K562 (cell line): ENCODE measurements around the gene SPZ1. TPM values are rescaled to one million over a fixed set of nuclear protein-coding genes. Genes with fewer than 3 reads are reported as not detected.

Experiments used
- ATAC-seq: fragments of 200-7000 bp; cut with Tn5 transposase; 3 replicates; pipeline ENCODE4 v1.9.1; 2020; ENCODE audit warnings: moderate library complexity
- BruUV-seq: library from RNA; stranded (reverse); fragments of 400-500 nt; replicated peaks from 2 replicates; lab custom pipeline; 2021; lab: Mats Ljungman, UMichigan
- CTCF ChIA-PET: fragments of 300-600 bp; formaldehyde crosslinking; extraction: SDS; loops from one replicate; lab custom pipeline; 2021; ENCODE audit warnings: low intra/inter-chr PET ratio; lab: Yijun Ruan, JAX
- POLR2A ChIA-PET: fragments of 300-600, 350-650 bp; sonication (Branson Sonifier 250); formaldehyde crosslinking; extraction: SDS; loops from one replicate; lab custom pipeline; 2021; ENCODE audit warnings: antibody characterized with exemption, inconsistent platforms; lab: Yijun Ruan, JAX
- DNase-seq, 4 experiments: peaks; one replicate each; pipeline versions ENCODE4 v3.0.0 to v3.0.0-alpha.2; 2011 to 2018; ENCODE audit warnings: low spot score in 3 of 4, mixed read lengths in 3 of 4; ENCODE audit errors: extremely low read depth in 1 of 4
- FAIRE-seq: peaks from 2 replicates; lab custom pipeline; 2011; peaks lifted over from hg19 to GRCh38; lab: Jason Lieb, UNC
- H2AFZ ChIP-seq: 2 replicates; pipeline ENCODE4 v1.6.0; 2011; ENCODE audit warnings: low read depth, low read length, control low read depth, inconsistent platforms
- H3K27ac ChIP-seq: fragments of 200-600 bp; 3 replicates; pipeline ENCODE4 v1.8.0; 2011; ENCODE audit warnings: low read depth, mild to moderate bottlenecking, control low read depth, inconsistent platforms, low read length, moderate library complexity, mixed read lengths; ENCODE audit errors: extremely low read depth
- H3K27me3 ChIP-seq, 2 experiments: fragments of 300-600 bp in 1 of 2; 2 replicates in 1 of 2; 3 replicates in 1 of 2; pipeline versions ENCODE4 v1.6.0 to v1.8.0; 2011; ENCODE audit warnings: inconsistent platforms in 2 of 2, low read length in 2 of 2, mild to moderate bottlenecking in 1 of 2, mixed read lengths in 1 of 2, moderate library complexity in 1 of 2; ENCODE audit not compliant: control insufficient read depth in 2 of 2, insufficient read depth in 2 of 2
- H3K36me3 ChIP-seq: fragments of 300-600 bp; 3 replicates; pipeline ENCODE4 v1.8.0; 2011; ENCODE audit warnings: mild to moderate bottlenecking, low read length, inconsistent platforms; ENCODE audit not compliant: control insufficient read depth, insufficient read depth
- H3K4me1 ChIP-seq, 2 experiments: fragments of 200-600 bp in 1 of 2; replicated peaks in 1 of 2; 2 replicates in 1 of 2; 3 replicates in 1 of 2; pipeline versions ENCODE4 v1.5.1 to v1.8.0; 2011; ENCODE audit warnings: inconsistent platforms in 2 of 2, low read length in 2 of 2, mild to moderate bottlenecking in 1 of 2, mixed read lengths in 1 of 2, moderate library complexity in 1 of 2; ENCODE audit not compliant: control insufficient read depth in 2 of 2, insufficient read depth in 2 of 2
- H3K4me2 ChIP-seq: 2 replicates; pipeline ENCODE4 v1.6.1; 2011; ENCODE audit warnings: low read length, control low read depth, inconsistent platforms, mixed read lengths; ENCODE audit not compliant: insufficient read depth
- H3K4me3 ChIP-seq: fragments of 200-600 bp; sonication (generic), shearing (Covaris generic); 2 replicates; pipeline ENCODE4 v1.5.1; 2016; ENCODE audit warnings: control low read depth, inconsistent platforms
- H3K79me2 ChIP-seq: fragments of 200-600 bp; 3 replicates; pipeline ENCODE4 v1.8.0; 2011; ENCODE audit warnings: low read length, inconsistent platforms; ENCODE audit not compliant: control insufficient read depth, insufficient read depth
- H3K9ac ChIP-seq, 2 experiments: 2 replicates each; pipeline versions ENCODE4 v1.6.0 to v1.6.1; 2011; ENCODE audit warnings: low read depth in 2 of 2, low read length in 2 of 2, control low read depth in 1 of 2, inconsistent platforms in 1 of 2, mild to moderate bottlenecking in 1 of 2, mixed read lengths in 1 of 2; ENCODE audit not compliant: insufficient read depth in 1 of 2
- H3K9me1 ChIP-seq: one replicate; pipeline ENCODE4 v1.6.0; 2011; ENCODE audit warnings: inconsistent platforms, mild to moderate bottlenecking, low read length, moderate library complexity; ENCODE audit not compliant: control insufficient read depth, insufficient read depth
- H3K9me3 ChIP-seq: replicated peaks from 2 replicates; pipeline ENCODE4 v1.5.1; 2011; ENCODE audit warnings: low read depth, low read length, inconsistent platforms; ENCODE audit not compliant: control insufficient read depth, insufficient read depth
- H4K20me1 ChIP-seq: replicated peaks from 2 replicates; pipeline ENCODE4 v1.6.1; 2011; ENCODE audit warnings: low read length, inconsistent platforms, mixed read lengths; ENCODE audit not compliant: control insufficient read depth, insufficient read depth
- BCOR ChIP-seq: fragments of 450-650 bp; IDR thresholded peaks from 2 replicates; pipeline ENCODE4 v1.6.1; 2016
- FOXA1 ChIP-seq: fragments of 450-650 bp; IDR thresholded peaks from 2 replicates; pipeline ENCODE4 v1.6.1; 2016; ENCODE audit warnings: mild to moderate bottlenecking, borderline replicate concordance
- XRCC5 ChIP-seq: fragments of 200-400 bp; formaldehyde crosslinking; IDR thresholded peaks from 2 replicates; pipeline ENCODE4 v1.6.1; 2017; ENCODE audit warnings: low read depth, mild to moderate bottlenecking, low read length
- ZNF174 ChIP-seq: fragments of 250-450 bp; sonication (Bioruptor Pico); IDR thresholded peaks from 2 replicates; pipeline ENCODE4 v1.4.0; 2020; ENCODE audit warnings: mild to moderate bottlenecking
- ZNF316 ChIP-seq: fragments of 450-650 bp; IDR thresholded peaks from 2 replicates; pipeline ENCODE4 v1.6.1; 2016
- WGBS: fragments of 100-300 bp; shearing (Covaris generic); methylation state at CpG from one replicate; pipeline ENCODE4 v1.1.6; 2016; ENCODE audit warnings: low coverage, mixed read lengths; ENCODE audit not compliant: insufficient coverage; ENCODE audit errors: missing lambda C conversion rate; 5-methylcytosine and 5-hydroxymethylcytosine counted together
- in situ Hi-C: fragments of 300-500 bp; cut with MboI; formaldehyde crosslinking; loops from 4 replicates; pipeline ENCODE4 v1.15.0; 2018; ENCODE audit warnings: inconsistent platforms, mixed read lengths
- intact Hi-C: fragments of 100-400 bp; cut with micrococcal nuclease; formaldehyde crosslinking; loops from 2 replicates; pipeline ENCODE4 v1.14.2; 2022
- polyA plus RNA-seq, 8 experiments: library from polyadenylated mRNA; depleted of rRNA in 4 of 8; stranded (reverse) in 5 of 8; unstranded in 3 of 8; fragments of >200 nt; fragmentation: Nextera tagmentation in 2 of 8; fragmentation: Illumina TruSeq in 1 of 8; extraction: Ambion mirVana in 2 of 8; extraction: Trizol in 1 of 8; gene quantifications; 2 replicates each; pipeline versions ENCODE4 v1.2.1 to v1.2.3, GENCODE V29; 2011 to 2014; ENCODE audit warnings: inconsistent platforms in 1 of 8, missing spikeins in 1 of 8
- total RNA-seq, 7 experiments: library from RNA; depleted of rRNA in 6 of 7; stranded (reverse); fragments of >200 nt in 6 of 7; fragmentation: Illumina TruSeq in 2 of 7; extraction: Trizol in 2 of 7; gene quantifications; 2 replicates each; pipeline versions ENCODE4 v1.2.1 to v1.2.3, GENCODE V29; 2011 to 2021; ENCODE audit warnings: low replicate concordance in 1 of 7
- TF ChIP-seq, protein P1 (sequence below): sonication (generic); formaldehyde crosslinking; IDR thresholded peaks from 2 replicates; pipeline ENCODE4 v1.8.0; 2022; ENCODE audit warnings: mild to moderate bottlenecking, missing genetic modification reagents

The SPZ1 gene
- total and polyA plus RNA-seq, 9 of the 15 experiments (the other 6 are each of a cell fraction or from before 2014, with no cell fraction given) = not detected

DNA sequence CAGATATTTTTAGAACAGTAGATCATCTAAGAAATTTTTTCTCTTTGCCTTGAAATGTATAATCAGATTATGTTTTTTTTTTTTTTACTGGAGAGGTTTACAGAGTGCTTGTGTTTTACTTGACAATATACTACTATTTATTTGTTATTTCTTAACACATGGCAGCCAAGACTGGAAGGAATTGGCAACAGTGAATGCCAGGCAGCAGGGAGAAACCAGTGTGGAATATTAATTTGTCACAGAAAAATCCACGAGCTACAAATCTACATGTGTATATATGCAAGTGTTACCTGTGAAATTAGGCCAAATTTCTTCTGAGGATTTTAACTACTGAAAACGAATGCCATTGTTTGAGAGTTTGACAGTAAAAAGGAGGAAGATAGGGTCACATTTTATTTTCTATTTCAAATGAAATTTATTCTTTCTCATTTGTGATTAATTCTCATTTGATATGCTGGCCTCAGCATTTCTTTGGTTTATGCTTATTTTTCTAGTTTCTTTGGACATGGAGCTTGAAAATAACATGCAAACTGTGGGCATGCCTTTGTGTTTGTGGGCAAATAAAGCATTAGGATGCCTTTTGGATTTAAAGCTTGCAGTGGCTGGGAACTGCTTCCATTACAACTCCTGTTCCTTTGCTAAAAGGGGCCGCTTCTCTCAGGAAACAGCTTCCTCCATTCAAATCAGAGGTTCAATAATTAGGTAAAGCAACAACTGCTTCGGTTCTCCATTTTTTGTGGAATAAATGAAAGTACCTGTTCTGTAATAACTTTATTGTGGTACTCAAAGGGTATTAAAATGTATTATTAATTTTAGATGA lies 49.1 kb downstream of the SPZ1 start:
- in situ Hi-C loops = no loop called here
- Histone ChIP-seq H3K4me3 (no peak overlapping the region), H3K9ac (no peak overlapping the region), H4K20me1 (no peaks in the 10 kb centered on the region), H3K4me1 (no peaks in the 10 kb centered on the region; a peak in 1 of 5 replicates), H2AFZ (no peak overlapping the region), H3K36me3 (no peaks in the 10 kb centered on the region), H3K27me3 (no peaks in the 10 kb centered on the region), H3K9me1 (no peaks in the 10 kb centered on the region), H3K9me3 (0 out of 2 replicates have a peak, but pooled peaks cover 6% of the 10 kb centered on the region), H3K79me2 (no peaks in the 10 kb centered on the region), H3K4me2 (no peak overlapping the region), H3K27ac (no peak overlapping the region)
- ChIA-PET POLR2A (no interaction called here), CTCF (no interaction called here)
- TF ChIP-seq, protein P1, sequence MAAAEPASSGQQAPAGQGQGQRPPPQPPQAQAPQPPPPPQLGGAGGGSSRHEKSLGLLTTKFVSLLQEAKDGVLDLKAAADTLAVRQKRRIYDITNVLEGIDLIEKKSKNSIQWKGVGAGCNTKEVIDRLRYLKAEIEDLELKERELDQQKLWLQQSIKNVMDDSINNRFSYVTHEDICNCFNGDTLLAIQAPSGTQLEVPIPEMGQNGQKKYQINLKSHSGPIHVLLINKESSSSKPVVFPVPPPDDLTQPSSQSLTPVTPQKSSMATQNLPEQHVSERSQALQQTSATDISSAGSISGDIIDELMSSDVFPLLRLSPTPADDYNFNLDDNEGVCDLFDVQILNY (CRISPR knock-in tag) = no peak
- TF ChIP-seq ZNF316 = peak; percentile 9; the same call in 1 of the 2 replicates
- TF ChIP-seq BCOR = no peak
- 4% methylated on average over 4 of the region's 4 CpGs for WGBS
- DNase-seq (no peak), FAIRE-seq (no peak), ATAC-seq (no peak)
- intact Hi-C loops = no loop called here
- no TSS peak for BruUV-seq

GRCh38 chr5:80369521-80369920 lies 49.7 kb downstream of the SPZ1 start:
- Histone ChIP-seq H3K4me3 (no peak overlapping the region), H2AFZ (no peak overlapping the region), H3K4me1 (no peaks in the 10 kb centered on the region; a peak in 1 of 5 replicates), H3K79me2 (no peaks in the 10 kb centered on the region), H3K9me1 (no peaks in the 10 kb centered on the region), H3K27me3 (no peaks in the 10 kb centered on the region), H3K36me3 (no peaks in the 10 kb centered on the region), H3K4me2 (no peak overlapping the region), H4K20me1 (no peaks in the 10 kb centered on the region), H3K27ac (no peak overlapping the region), H3K9me3 (0 out of 2 replicates have a peak, but pooled peaks cover 6% of the 10 kb centered on the region), H3K9ac (no peak overlapping the region)
- intact Hi-C loops = no loop called here
- ATAC-seq (no peak), FAIRE-seq (no peak), DNase-seq (no peak)
- no TSS peak for BruUV-seq
- WGBS = 24% methylated on average over 8 of the region's 8 CpGs
- TF ChIP-seq ZNF174 (CRISPR knock-in tag) (no peak), XRCC5 (no peak), FOXA1 (no peak)
- in situ Hi-C loops = no loop called here
- ChIA-PET CTCF (no interaction called here), POLR2A (interaction anchor here (0.6 kb wide), 1 partner anchor 33 kb away, joined by 3 read pairs; no protein-coding TSS in a partner anchor)
